MG63 (cell line): ENCODE measurements around the gene MMP24. TPM values are rescaled to one million over a fixed set of nuclear protein-coding genes. Genes with fewer than 3 reads are reported as not detected.
A peak's percentile ranks its signal among the peaks of the same experiment; 100 is the strongest.

ENCODE experiments used
- DNase-seq: peaks from one replicate; pipeline ENCODE4 v3.0.0-alpha.2; 2020
- H3K27me3 ChIP-seq: fragments of 250-450 bp; sonication (Bioruptor Pico); 2 replicates; pipeline ENCODE4 v1.5.1; 2020; ENCODE audit warnings: mild to moderate bottlenecking, moderate library complexity
- H3K36me3 ChIP-seq: fragments of 250-450 bp; sonication (Bioruptor Pico); 2 replicates; pipeline ENCODE4 v1.5.1; 2020; ENCODE audit warnings: mild to moderate bottlenecking, moderate library complexity
- H3K4me3 ChIP-seq: fragments of 250-450 bp; sonication (Bioruptor Pico); 2 replicates; pipeline ENCODE4 v1.5.1; 2020; ENCODE audit warnings: mild to moderate bottlenecking, moderate library complexity
- H3K9me3 ChIP-seq: fragments of 250-450 bp; sonication (Bioruptor Pico); 2 replicates; pipeline ENCODE4 v1.5.1; 2020; ENCODE audit warnings: mild to moderate bottlenecking, moderate library complexity
- total RNA-seq: library from RNA; depleted of rRNA; stranded (reverse); fragments of >200 nt; shearing (Covaris generic); gene quantifications from 2 replicates; pipeline ENCODE4 v1.2.3, GENCODE V29; 2014; ENCODE audit warnings: low replicate concordance

Gene MMP24
- total RNA-seq, 1 experiment from 2014 or later = 52.3 TPM

DNA sequence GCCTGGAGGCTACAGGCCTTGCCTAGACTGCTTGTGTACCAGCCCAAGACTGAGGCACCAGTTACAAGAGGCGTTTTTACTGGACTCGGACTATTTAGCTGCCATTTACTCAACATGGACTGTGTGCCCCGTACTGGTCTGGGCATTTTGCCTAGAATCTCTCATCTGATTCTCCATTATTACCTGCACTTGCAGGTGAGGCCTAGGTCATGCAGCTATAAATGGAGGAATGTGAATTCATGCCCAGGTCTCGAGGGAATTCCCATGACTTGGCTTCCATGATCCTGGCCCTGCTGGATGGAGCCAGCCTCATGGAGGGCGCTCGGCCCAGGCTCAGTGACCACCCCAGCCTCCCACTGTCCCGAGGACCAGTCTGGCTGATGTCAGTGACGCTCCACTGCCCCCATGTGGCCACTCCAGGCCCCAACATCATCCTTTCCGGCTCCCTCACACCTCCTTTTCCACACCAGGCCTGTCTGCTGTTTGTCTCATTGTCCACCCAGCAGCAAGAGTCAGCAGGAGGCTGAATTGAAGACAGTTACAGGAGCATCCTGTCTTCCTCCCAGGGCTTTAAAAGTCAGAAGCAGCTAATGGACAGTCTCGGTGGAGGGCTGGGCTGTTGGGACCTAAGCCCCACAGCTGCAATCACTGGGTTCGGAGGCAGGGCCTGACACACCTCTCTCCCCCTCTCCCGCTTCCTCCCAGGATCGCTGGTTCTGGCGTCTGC is 42.7 kb downstream of the MMP24 start:
- peak; percentile 64 for DNase-seq
- Histone ChIP-seq H3K9me3 (no peaks in the 10 kb centered on the region), H3K27me3 (no peaks in the 10 kb centered on the region), H3K4me3 (no peak overlapping the region), H3K36me3 (peaks cover 17% of the 10 kb centered on the region)

DNA sequence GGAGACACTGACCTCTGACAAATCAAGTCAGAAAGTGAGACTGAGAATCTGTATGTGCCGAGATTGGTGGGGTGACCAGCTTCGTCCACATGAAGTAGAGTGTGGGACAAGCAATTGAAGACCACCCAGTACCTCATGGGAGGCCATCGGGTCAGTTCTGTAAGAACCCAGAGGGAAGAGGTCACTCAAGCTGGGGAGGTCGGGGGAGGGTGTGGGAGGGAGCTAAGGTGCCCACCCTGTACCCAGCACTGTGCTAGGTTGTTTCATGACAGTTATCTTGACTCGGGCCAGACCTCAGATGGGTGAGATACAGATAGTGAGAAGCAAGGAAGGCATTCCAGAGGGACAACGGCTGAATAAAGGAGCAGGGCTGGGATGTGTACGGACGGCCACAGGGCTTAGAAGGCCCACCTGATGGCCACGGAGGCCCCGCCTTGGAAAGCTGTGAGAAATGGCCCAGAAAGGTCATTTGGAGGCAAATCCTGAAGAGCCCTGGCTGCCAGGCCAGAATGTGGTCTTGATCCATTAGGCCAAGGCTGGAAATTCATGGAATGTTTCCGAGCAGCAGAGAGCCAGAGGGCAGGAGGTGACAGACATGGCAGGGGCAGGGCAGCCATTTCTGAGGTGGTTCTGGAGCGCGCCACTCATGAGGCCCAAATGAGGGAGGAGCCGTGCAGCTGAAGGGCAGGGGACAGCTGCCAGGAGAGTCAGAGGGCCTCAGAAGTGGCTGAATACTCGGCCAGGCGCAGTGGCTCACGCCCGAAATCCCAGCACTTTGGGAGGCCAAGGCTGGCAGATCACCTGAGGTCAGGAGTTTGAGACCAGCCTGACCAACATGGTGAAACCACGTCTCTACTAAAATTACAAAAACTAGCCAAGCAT is 43.8 kb downstream of the MMP24 start:
- Histone ChIP-seq H3K4me3 (no peak overlapping the region), H3K36me3 (peaks cover 20% of the 10 kb centered on the region), H3K27me3 (no peaks in the 10 kb centered on the region), H3K9me3 (no peaks in the 10 kb centered on the region)
- DNase-seq = no peak

DNA sequence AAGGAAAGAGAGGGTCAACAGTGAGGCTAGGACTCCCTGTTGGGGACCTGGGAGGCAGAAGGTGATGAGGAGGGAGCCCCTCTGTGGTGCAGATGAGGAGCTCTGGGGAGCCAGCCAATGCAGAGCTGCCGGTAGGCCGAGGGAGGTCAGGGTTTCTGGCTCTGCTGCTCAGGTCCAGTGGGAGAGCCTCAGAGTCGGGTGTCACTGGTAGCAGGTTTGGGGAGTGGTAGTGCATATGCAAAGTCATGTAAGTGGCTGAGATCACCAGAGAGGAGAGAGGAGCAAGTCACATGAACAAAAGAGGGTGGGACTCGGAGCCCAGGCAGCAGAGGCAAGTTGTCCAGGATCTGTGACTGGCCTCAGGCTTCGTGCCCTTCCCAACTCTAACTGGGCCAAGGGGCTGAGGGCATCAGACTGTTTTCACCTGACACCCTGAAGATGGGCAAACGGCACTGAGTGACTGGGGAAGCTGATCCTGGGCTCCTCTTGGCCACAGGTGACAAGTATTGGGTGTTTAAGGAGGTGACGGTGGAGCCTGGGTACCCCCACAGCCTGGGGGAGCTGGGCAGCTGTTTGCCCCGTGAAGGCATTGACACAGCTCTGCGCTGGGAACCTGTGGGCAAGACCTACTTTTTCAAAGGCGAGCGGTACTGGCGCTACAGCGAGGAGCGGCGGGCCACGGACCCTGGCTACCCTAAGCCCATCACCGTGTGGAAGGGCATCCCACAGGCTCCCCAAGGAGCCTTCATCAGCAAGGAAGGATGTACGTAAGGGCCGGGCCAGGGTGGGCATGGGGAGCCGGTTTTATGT is 44.8 kb downstream of the MMP24 start:
- Histone ChIP-seq H3K9me3 (no peaks in the 10 kb centered on the region), H3K4me3 (no peak overlapping the region), H3K27me3 (no peaks in the 10 kb centered on the region), H3K36me3 (peaks cover 30% of the 10 kb centered on the region)
- no peak for DNase-seq

DNA sequence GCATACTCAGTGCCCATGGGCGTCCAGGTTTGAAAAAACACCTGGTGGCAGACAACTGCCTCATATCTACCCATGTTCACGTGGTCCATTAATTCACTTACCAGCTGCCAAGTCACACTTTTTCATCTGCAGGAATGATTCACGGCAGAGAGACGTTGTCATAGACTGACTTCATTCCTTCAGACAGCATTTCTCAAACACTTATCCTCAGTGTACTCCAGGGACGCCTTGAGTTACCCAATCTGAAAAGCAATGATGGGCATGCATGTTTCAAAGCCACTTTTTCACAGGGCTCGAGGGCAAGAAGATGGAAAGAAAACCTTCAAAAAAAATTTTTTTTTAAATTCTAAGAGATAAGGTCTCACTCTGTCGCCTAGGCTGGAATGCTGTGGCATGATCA is 45.4 kb downstream of the MMP24 start:
- no peaks in the 10 kb centered on the region for H3K27me3 ChIP-seq
- no peaks in the 10 kb centered on the region for H3K9me3 ChIP-seq
- peaks cover 36% of the 10 kb centered on the region for H3K36me3 ChIP-seq
- DNase-seq = no peak
- H3K4me3 ChIP-seq = no peak overlapping the region

DNA sequence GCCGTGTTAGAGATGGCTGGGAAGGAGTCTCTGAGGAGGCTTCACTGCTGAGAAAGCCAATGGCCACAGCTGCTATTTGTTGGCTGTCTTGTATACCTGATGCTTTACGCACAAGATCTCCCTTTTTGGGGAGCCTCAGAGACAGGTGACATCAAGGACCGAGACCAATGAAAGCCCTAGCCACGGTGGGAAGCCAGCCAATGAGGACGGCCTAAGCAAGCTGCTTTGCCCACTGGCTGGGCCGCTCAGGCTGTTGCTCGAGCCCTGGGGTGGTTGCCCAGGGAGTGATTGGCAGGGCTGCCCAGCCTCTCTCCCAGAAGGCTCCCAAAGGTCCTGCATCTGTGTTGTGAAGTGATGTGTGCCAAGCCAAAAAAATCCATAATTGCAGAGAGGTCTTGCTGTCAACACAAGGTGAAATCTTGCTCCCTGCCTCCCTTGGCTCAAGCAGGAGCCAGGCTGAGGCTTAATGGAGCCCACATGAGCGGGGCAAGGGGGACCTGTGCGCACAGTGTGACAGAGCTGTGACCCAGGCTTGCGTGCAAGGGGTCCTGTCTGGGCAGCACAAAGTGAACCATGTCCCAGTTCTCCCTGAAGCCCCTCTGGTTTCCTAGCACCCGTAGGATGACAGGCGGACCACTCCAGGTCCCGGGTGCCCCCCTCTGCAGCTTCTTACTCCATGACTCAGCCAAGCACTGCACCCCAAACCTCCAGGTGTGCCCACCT is 47.1 kb downstream of the MMP24 start:
- DNase-seq = no peak
- Histone ChIP-seq H3K27me3 (no peaks in the 10 kb centered on the region), H3K9me3 (no peaks in the 10 kb centered on the region), H3K36me3 (peaks cover 51% of the 10 kb centered on the region), H3K4me3 (no peak overlapping the region)

DNA sequence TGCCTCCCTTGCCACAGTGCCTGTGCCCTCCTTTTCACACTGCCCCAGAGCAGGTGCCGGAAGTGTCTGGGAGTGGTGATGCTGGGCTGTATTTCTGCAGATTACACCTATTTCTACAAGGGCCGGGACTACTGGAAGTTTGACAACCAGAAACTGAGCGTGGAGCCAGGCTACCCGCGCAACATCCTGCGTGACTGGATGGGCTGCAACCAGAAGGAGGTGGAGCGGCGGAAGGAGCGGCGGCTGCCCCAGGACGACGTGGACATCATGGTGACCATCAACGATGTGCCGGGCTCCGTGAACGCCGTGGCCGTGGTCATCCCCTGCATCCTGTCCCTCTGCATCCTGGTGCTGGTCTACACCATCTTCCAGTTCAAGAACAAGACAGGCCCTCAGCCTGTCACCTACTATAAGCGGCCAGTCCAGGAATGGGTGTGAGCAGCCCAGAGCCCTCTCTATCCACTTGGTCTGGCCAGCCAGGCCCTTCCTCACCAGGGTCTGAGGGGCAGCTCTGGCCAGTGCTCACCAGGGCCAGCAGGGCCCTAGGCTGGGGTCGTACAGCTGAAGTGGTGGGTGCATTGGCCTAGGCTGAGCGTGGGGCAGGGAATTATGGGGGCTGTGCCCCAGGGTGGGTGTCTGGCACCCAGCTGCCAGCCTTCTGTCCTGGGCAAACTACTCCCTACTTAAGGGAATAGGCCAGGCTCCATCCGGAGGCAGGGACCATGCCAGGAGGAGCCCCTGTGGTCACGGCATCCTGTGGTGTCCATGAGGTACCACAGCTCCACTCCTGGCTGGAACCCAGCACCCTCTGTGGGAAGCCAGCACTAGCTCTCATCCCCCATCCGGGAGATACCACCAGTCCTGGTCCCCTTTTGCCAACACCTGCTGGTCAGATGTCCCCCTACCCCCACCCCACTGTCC is 47.9 kb downstream of the MMP24 start:
- Histone ChIP-seq H3K4me3 (no peak overlapping the region), H3K9me3 (no peaks in the 10 kb centered on the region), H3K36me3 (peaks cover 59% of the 10 kb centered on the region), H3K27me3 (no peaks in the 10 kb centered on the region)
- DNase-seq = peak; percentile 51

DNA sequence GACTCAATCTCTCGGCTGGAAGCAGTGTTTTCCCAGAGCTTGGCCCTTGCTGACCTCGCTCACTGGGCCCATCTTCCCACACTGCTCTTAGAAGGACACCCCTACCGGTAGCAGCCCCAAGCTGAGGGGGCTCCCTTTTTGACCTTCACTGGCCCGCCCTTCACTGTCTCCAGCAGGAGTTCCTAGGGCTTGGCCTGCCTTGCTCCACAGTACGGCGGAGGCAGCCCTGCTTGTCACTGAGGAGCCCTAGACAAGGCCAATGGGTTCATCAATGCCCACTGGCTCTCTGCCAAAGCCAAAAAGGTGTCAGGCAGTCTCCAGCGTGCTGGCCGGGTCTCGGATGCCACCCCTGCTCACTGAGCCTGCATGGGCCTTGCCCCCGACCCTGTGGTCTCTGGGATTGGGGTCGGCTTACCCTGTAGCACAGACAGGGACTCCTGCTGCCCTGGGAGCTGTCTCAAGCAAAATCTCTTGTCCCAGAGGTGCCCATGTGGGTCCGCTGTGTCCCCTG is 49.3 kb downstream of the MMP24 start:
- peaks cover 69% of the 10 kb centered on the region for H3K36me3 ChIP-seq
- no peaks in the 10 kb centered on the region for H3K27me3 ChIP-seq
- no peak for DNase-seq
- no peaks in the 10 kb centered on the region for H3K9me3 ChIP-seq
- H3K4me3 ChIP-seq = no peak overlapping the region

DNA sequence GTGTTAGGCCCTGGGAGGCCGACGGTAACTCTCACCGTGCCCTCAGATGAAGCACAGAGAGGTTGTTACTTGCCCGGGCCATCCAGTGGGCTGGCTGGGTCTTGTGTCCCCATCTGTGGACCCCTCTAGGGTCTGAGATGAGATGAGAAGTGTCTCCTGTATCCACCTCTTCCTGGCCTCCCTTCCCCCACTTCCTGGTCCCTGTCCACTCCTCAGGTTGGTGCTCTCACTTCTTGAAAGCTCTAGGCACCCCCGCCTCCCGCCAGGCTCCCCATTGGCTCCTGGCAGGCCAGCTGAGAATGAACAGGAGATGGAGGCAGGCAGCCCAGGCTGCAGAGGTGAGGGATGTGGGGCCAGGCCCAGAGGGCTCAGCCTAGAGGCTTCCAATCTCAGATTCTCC is 49.9 kb downstream of the MMP24 start:
- Histone ChIP-seq H3K9me3 (no peaks in the 10 kb centered on the region), H3K36me3 (peaks cover 73% of the 10 kb centered on the region), H3K27me3 (no peaks in the 10 kb centered on the region), H3K4me3 (peak overlapping the region; percentile 64; the same call in 1 of the 2 replicates)
- no peak for DNase-seq

DNA sequence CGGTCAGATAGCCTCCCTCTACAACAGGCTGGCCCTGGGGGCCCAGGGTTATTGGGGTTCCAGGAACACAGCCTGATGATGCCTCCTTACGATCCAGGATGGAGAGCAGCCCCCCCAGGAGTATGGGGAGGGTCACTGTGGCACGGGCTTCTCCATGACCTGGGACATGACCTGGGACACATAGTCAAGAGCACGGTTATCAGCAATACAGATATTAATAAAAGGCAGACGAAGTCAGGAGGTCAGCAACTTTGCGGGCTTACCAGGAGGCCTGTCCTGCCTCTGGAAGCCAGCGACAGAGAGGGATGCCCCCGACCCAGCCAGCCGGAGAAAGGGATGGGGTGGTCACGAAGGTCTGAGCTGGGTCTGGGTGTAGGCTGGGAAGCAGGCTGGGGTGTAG is 50.6 kb downstream of the MMP24 start:
- H3K36me3 ChIP-seq = peaks cover 75% of the 10 kb centered on the region

DNA sequence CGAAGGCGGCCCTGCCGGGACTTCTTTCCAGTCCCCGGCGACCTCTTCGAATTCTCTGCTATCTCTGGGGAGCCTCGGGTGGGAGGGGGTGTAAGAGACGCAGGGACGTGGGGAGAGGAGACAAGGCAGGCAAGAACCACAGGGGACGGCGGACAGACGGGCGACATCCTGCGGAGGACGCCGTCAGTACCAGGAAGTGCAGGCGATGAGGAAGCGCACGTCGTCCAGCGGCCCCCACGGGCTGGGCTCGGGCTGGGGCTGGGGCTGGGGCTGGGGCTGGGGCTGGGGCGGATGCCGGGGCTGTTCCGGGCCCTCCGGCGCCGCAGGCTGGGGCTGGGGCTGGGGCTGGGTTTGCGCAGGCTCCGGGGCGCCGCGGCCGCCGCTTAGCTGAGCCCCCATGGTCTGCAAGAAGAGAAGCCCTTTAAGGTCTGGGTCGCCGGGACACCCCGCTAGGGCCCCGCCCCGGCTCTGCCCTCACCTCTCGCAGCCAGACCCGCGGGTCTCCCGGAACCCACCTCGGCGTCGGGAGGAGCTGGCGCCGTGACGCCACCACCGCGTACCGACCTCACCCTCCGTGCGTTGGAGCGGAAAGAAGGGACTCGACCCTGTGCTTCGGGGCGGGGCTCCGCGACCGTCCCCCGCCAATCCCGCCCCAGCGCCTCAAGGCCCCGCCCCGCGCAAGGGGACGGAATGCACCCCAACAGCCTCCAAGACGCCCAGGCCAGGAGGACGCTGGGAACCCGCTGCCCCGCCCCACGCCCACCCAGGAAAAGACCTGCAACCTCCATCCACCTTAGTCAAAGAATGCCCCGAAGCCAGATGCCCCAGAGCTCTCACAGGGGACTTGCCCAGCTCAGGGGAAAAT is 51.3 kb downstream of the MMP24 start, which contains the start of gene MMP24OS:
Gene MMP24OS (minus strand): TSS at position 592 of the 865 bp plus-strand sequence. CDS start 193 bp downstream, at position 399.
- H3K4me3 ChIP-seq = peak within 1 kb of the TSS; percentile 64
- DNase-seq = peak; percentile 90
- no peaks in the 10 kb centered on the region for H3K9me3 ChIP-seq
- peaks cover 79% of the 10 kb centered on the region for H3K36me3 ChIP-seq
- H3K27me3 ChIP-seq = no peaks in the 10 kb centered on the region

More for the DNA sequence above, 50.6 kb downstream of the MMP24 start:
- no peaks in the 10 kb centered on the region for H3K9me3 ChIP-seq
- peak overlapping the region; percentile 64 for H3K4me3 ChIP-seq
- no peak for DNase-seq
- H3K27me3 ChIP-seq = no peaks in the 10 kb centered on the region

DNA sequence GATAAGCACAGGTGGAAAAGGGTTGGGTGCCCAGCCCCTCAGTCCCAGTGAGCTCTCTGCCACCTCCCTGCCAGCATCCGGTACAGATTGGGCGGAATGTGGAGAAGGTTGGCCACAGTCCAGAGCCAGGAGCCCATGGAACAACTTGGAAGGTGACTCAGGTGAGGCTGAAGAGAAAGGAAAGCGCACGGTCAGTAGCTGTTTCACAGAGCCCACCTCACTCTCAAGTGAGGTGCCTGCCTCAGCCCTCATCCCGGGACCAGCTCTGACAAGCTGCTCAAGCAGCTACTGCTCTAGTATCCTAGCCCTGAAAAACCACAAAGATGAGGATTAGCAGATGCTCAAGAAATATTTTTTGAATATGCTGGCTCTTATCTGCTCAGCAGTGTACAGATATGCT is 52.5 kb downstream of the MMP24 start:
- DNase-seq = no peak
- Histone ChIP-seq H3K9me3 (no peaks in the 10 kb centered on the region), H3K27me3 (no peaks in the 10 kb centered on the region), H3K36me3 (peaks cover 89% of the 10 kb centered on the region), H3K4me3 (no peak overlapping the region)

DNA sequence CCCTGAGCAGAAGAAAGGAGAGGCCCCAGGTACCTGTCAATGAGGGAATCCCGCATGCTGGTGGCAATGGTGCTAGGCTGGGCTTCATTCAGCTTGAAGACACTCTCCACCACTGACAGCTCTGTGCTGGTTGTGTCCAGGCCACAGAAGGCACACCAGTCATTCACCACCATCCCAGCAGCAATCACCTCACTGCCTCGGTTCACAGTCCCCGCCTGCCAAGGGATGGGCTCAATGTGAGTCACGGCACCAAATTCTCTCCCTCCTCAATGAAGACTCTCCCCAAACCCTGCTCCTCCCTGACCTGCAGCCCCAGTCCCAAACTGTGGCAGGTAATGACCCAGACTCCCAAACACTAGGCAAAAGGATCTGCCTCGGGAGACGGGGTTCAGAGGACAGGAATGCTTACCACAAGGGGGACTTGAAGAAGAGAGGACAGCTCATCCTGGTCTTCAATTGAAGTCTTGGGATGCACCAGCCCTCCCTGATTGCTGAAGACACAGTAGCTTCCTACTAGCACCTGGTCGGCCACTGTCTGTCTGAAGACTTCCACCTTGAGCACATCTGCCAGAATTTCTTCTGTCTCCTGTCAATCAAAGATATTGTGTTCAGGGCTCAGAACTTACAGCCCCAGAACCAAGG is 53.2 kb downstream of the MMP24 start:
- peaks cover 90% of the 10 kb centered on the region for H3K36me3 ChIP-seq
- H3K27me3 ChIP-seq = no peaks in the 10 kb centered on the region
- H3K4me3 ChIP-seq = no peak overlapping the region
- no peak for DNase-seq
- no peaks in the 10 kb centered on the region for H3K9me3 ChIP-seq

DNA sequence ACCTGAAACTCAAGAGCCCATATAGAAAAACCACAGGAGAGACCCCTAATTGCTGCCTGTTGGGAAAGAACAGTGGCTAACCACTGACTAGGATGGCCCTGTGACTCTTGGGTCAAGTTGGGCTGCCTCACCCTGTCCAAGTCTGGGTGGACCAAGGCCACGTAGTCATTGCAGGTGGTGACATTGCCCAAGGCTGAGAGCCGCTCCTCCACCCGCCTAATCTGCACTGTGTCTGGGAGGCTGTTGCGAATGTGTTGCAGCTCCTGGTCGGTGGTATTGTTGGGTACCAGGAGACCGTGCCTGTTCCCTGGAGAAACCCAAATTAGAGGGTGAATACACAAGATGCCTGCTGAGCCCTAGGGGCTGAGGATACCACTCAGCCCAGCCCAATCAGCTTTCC is 54.0 kb downstream of the MMP24 start:
- H3K27me3 ChIP-seq = no peaks in the 10 kb centered on the region
- H3K36me3 ChIP-seq = peaks cover 85% of the 10 kb centered on the region
- no peak overlapping the region for H3K4me3 ChIP-seq
- no peaks in the 10 kb centered on the region for H3K9me3 ChIP-seq
- DNase-seq = no peak

DNA sequence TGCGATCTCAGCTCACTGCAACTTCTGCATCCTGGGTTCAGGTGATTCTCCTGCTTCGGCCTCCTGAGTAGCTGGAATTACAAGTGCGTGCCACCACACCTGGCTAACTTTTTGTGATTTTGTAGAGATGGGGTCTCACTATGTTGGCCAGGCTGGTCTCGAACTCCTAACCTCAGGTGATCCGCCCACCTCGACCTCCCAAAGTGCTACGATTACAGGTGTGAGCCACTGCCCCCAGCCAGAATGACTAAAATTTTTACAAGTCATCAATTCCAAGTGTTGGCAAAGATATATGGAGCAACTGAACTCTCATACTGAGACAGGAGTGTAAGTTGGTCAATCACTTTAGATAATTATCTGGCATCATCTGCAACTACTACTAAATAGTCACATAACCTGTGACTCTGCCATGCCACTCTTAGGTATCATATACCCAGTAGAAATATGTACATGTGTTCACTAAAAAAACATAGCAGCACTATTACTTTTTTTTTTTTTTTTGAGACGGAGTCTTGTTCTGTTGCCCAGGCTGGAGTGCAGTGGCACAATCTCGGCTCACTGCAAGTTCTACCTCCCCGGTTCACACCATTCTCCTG is 55.1 kb downstream of the MMP24 start:
- no peaks in the 10 kb centered on the region for H3K27me3 ChIP-seq
- H3K9me3 ChIP-seq = no peaks in the 10 kb centered on the region
- no peak for DNase-seq
- peaks cover 77% of the 10 kb centered on the region for H3K36me3 ChIP-seq
- H3K4me3 ChIP-seq = no peak overlapping the region
